H1 (cell line): ENCODE results near the gene POU3F1. TPM values are rescaled to one million over a fixed set of nuclear protein-coding genes. Genes with fewer than 3 reads are reported as not detected.

ENCODE experiments used
- CTCF ChIA-PET: fragments of 300-600 bp; sonication (Branson Sonifier 250); formaldehyde crosslinking; loops from one replicate; lab custom pipeline; 2021; ENCODE audit not compliant: partially characterized antibody; lab: Charles Lee
- POLR2A ChIA-PET: fragments of 300-600 bp; sonication (Branson Sonifier 250); formaldehyde crosslinking; loops from one replicate; lab custom pipeline; 2021; ENCODE audit warnings: inconsistent platforms; ENCODE audit not compliant: partially characterized antibody; lab: Charles Lee
- DNase-seq, 2 experiments: peaks; one replicate each; pipeline versions ENCODE4 v3.0.0 to v3.0.0-alpha.2; 2010 to 2022; ENCODE audit warnings: low spot score in 2 of 2, low read depth in 1 of 2, mixed read lengths in 1 of 2
- FAIRE-seq: peaks from 2 replicates; lab custom pipeline; 2011; peaks lifted over from hg19 to GRCh38; lab: Jason Lieb, UNC
- H2AFZ ChIP-seq: 2 replicates; pipeline ENCODE4 v1.8.1; 2012; ENCODE audit warnings: low read length, inconsistent platforms
- H2AK5ac ChIP-seq: 2 replicates; pipeline ENCODE4 v1.6.1; 2013; ENCODE audit warnings: low read depth, low read length
- H2BK120ac ChIP-seq: replicated peaks from 2 replicates; pipeline ENCODE3; 2013; ENCODE audit warnings: low read depth, low read length, inconsistent platforms
- H2BK12ac ChIP-seq: 2 replicates; pipeline ENCODE4 v1.6.1; 2013; ENCODE audit warnings: low read depth, low read length
- H2BK15ac ChIP-seq: 2 replicates; pipeline ENCODE4 v1.6.1; 2013; ENCODE audit warnings: low read length
- H2BK20ac ChIP-seq: 2 replicates; pipeline ENCODE4 v1.6.1; 2013; ENCODE audit warnings: low read length
- H2BK5ac ChIP-seq: 2 replicates; pipeline ENCODE4 v1.6.1; 2013; ENCODE audit warnings: low read depth, low read length
- H3K14ac ChIP-seq: 2 replicates; pipeline ENCODE4 v1.6.1; 2013; ENCODE audit warnings: inconsistent platforms; ENCODE audit not compliant: insufficient read length
- H3K18ac ChIP-seq: 2 replicates; pipeline ENCODE4 v1.6.1; 2013; ENCODE audit warnings: low read length; ENCODE audit errors: extremely low read depth
- H3K23ac ChIP-seq: 2 replicates; pipeline ENCODE4 v1.6.1; 2013; ENCODE audit warnings: inconsistent platforms; ENCODE audit not compliant: insufficient read length
- H3K23me2 ChIP-seq: 2 replicates; pipeline ENCODE4 v1.6.1; 2013; ENCODE audit warnings: low read depth, low read length
- H3K27ac ChIP-seq: 2 replicates; pipeline ENCODE4 v1.6.1; 2011; ENCODE audit warnings: low read depth, low read length, inconsistent platforms
- H3K27me3 ChIP-seq, 4 experiments: replicated peaks in 1 of 4; 1 replicate in 1 of 4; 2 replicates in 3 of 4; pipeline versions ENCODE4 v1.6.1 to v1.8.1; 2011 to 2013; ENCODE audit warnings: low read length in 3 of 4, mild to moderate bottlenecking in 3 of 4, inconsistent platforms in 2 of 4, mixed read lengths in 2 of 4, moderate library complexity in 1 of 4; ENCODE audit not compliant: control insufficient read depth in 3 of 4, insufficient read depth in 3 of 4; ENCODE audit errors: extremely low read depth in 1 of 4
- H3K36me3 ChIP-seq, 4 experiments: 2 replicates each; pipeline versions ENCODE4 v1.6.1 to v1.8.1; 2011 to 2013; ENCODE audit warnings: mild to moderate bottlenecking in 4 of 4, low read length in 3 of 4, moderate library complexity in 2 of 4, control low read depth in 1 of 4, inconsistent platforms in 1 of 4; ENCODE audit not compliant: insufficient read depth in 4 of 4, control insufficient read depth in 2 of 4
- H3K4ac ChIP-seq: replicated peaks from 2 replicates; pipeline ENCODE3; 2013; ENCODE audit warnings: low read length, low read depth, mixed read lengths, inconsistent platforms; ENCODE audit not compliant: insufficient read length
- H3K4me1 ChIP-seq, 4 experiments: replicated peaks in 1 of 4; 1 replicate in 1 of 4; 2 replicates in 3 of 4; pipeline versions ENCODE4 v1.6.1 to v1.8.1; 2011 to 2013; ENCODE audit warnings: low read length in 3 of 4, inconsistent platforms in 2 of 4, mixed read lengths in 1 of 4; ENCODE audit not compliant: insufficient read depth in 4 of 4, control insufficient read depth in 3 of 4
- H3K4me2 ChIP-seq, 2 experiments: 2 replicates each; pipeline versions ENCODE4 v1.6.1 to v1.8.1; 2011 to 2013; ENCODE audit warnings: low read depth in 2 of 2, low read length in 2 of 2, control low read depth in 1 of 2, inconsistent platforms in 1 of 2, mild to moderate bottlenecking in 1 of 2; ENCODE audit not compliant: insufficient read depth in 1 of 2
- H3K4me3 ChIP-seq, 4 experiments: fragments of 200-600, 300-600 bp in 1 of 4; sonication (generic), shearing (Covaris generic), sonication (Bioruptor Twin) in 1 of 4; 2 replicates each; pipeline versions ENCODE4 v1.5.1 to v1.8.1; 2011 to 2016; ENCODE audit warnings: low read length in 4 of 4, low read depth in 3 of 4, control low read depth in 2 of 4, inconsistent platforms in 2 of 4, mild to moderate bottlenecking in 2 of 4, mixed read lengths in 1 of 4, moderate library complexity in 1 of 4; ENCODE audit not compliant: insufficient read depth in 2 of 4; ENCODE audit errors: extremely low read depth in 1 of 4
- H3K56ac ChIP-seq: replicated peaks from 2 replicates; pipeline ENCODE3; 2013; ENCODE audit warnings: low read depth, mild to moderate bottlenecking, mixed read lengths, low read length, inconsistent platforms; ENCODE audit not compliant: insufficient read length
- H3K79me1 ChIP-seq: 2 replicates; pipeline ENCODE4 v1.6.1; 2013; ENCODE audit warnings: low read depth, low read length, control low read depth
- H3K79me2 ChIP-seq, 2 experiments: 2 replicates each; pipeline versions ENCODE4 v1.6.1 to v1.8.1; 2012 to 2013; ENCODE audit warnings: low read length in 2 of 2, mild to moderate bottlenecking in 2 of 2, inconsistent platforms in 1 of 2; ENCODE audit not compliant: insufficient read depth in 2 of 2, control insufficient read depth in 1 of 2
- H3K9ac ChIP-seq, 4 experiments: replicated peaks in 1 of 4; 1 replicate in 1 of 4; 2 replicates in 3 of 4; pipeline versions ENCODE4 v1.6.1 to v1.8.1; 2011 to 2013; ENCODE audit warnings: low read depth in 3 of 4, low read length in 3 of 4, control low read depth in 2 of 4, mild to moderate bottlenecking in 2 of 4, moderate library complexity in 2 of 4, inconsistent platforms in 1 of 4; ENCODE audit errors: extremely low read depth in 1 of 4
- H3K9me3 ChIP-seq, 2 experiments: 2 replicates each; pipeline versions ENCODE4 v1.6.1 to v1.8.1; 2012 to 2013; ENCODE audit warnings: mild to moderate bottlenecking in 2 of 2, moderate library complexity in 2 of 2, control low read depth in 1 of 2, inconsistent platforms in 1 of 2, low read depth in 1 of 2, low read length in 1 of 2, mixed read lengths in 1 of 2; ENCODE audit not compliant: insufficient read depth in 2 of 2
- H4K20me1 ChIP-seq, 2 experiments: replicated peaks in 1 of 2; 2 replicates each; pipeline versions ENCODE3 to v1.8.1; 2011 to 2013; ENCODE audit warnings: inconsistent platforms in 2 of 2, low read length in 2 of 2, mild to moderate bottlenecking in 1 of 2; ENCODE audit not compliant: insufficient read depth in 2 of 2, control insufficient read depth in 1 of 2
- H4K5ac ChIP-seq: 2 replicates; pipeline ENCODE4 v1.6.1; 2013; ENCODE audit warnings: low read length, low read depth, mixed read lengths, inconsistent platforms; ENCODE audit not compliant: insufficient read length
- H4K8ac ChIP-seq: 2 replicates; pipeline ENCODE4 v1.8.0; 2013; ENCODE audit warnings: mild to moderate bottlenecking, moderate library complexity, low read length, inconsistent platforms; ENCODE audit not compliant: insufficient read depth; ENCODE audit errors: extremely low read depth
- H4K91ac ChIP-seq: replicated peaks from 2 replicates; pipeline ENCODE3; 2013; ENCODE audit warnings: low read length, mixed read lengths, inconsistent platforms; ENCODE audit not compliant: insufficient read length
- CHD1 ChIP-seq: IDR thresholded peaks from 2 replicates; pipeline ENCODE4 v1.6.1; 2012; ENCODE audit warnings: low read depth, low read length, improper control_type of control experiment
- GTF2F1 ChIP-seq: IDR thresholded peaks from 2 replicates; pipeline ENCODE4 v1.6.1; 2012; ENCODE audit warnings: low read depth, low read length, improper control_type of control experiment, borderline replicate concordance
- JUN ChIP-seq: IDR thresholded peaks from 2 replicates; pipeline ENCODE4 v1.6.1; 2011; ENCODE audit warnings: low read depth, mild to moderate bottlenecking, improper control_type of control experiment, low read length
- JUND ChIP-seq: IDR thresholded peaks from 2 replicates; pipeline ENCODE4 v1.6.1; 2011; ENCODE audit warnings: mild to moderate bottlenecking, improper control_type of control experiment, low read length
- KDM4A ChIP-seq: IDR thresholded peaks from one replicate; pipeline ENCODE4 v1.7.1; 2012; ENCODE audit warnings: low read depth, mild to moderate bottlenecking, moderate library complexity, low read length, inconsistent platforms; ENCODE audit not compliant: severe bottlenecking
- POLR2A ChIP-seq, 2 experiments: IDR thresholded peaks; 1 replicate in 1 of 2; 2 replicates in 1 of 2; pipeline ENCODE4 v1.6.1; 2011; ENCODE audit warnings: low read depth in 2 of 2, low read length in 2 of 2, mild to moderate bottlenecking in 2 of 2; ENCODE audit errors: control extremely low read depth in 1 of 2
- POU5F1 ChIP-seq: IDR thresholded peaks from 2 replicates; pipeline ENCODE4 v1.6.1; 2011; ENCODE audit warnings: low read depth, mild to moderate bottlenecking, low read length, moderate library complexity
- RAD21 ChIP-seq, 2 experiments: IDR thresholded peaks in 1 of 2; conservative IDR thresholded peaks in 1 of 2; 2 replicates each; pipeline ENCODE4 v1.6.1; 2011; ENCODE audit warnings: low read depth in 2 of 2, low read length in 2 of 2, improper control_type of control experiment in 1 of 2, inconsistent platforms in 1 of 2, mild to moderate bottlenecking in 1 of 2, moderate library complexity in 1 of 2
- SIN3A ChIP-seq, 2 experiments: IDR thresholded peaks in 1 of 2; conservative IDR thresholded peaks in 1 of 2; 2 replicates each; pipeline ENCODE4 v1.6.1; 2011 to 2012; ENCODE audit warnings: low read length in 2 of 2, improper control_type of control experiment in 1 of 2, low read depth in 1 of 2, mild to moderate bottlenecking in 1 of 2
- SIX5 ChIP-seq: IDR thresholded peaks from 2 replicates; pipeline ENCODE4 v1.6.1; 2011; ENCODE audit warnings: mild to moderate bottlenecking, low read depth, low read length
- SP2 ChIP-seq: IDR thresholded peaks from 2 replicates; pipeline ENCODE4 v1.6.1; 2012; ENCODE audit warnings: mild to moderate bottlenecking, low read length, inconsistent platforms
- SP4 ChIP-seq: IDR thresholded peaks from 2 replicates; pipeline ENCODE4 v1.6.1; 2012; ENCODE audit warnings: low read length, inconsistent platforms
- WGBS, 2 experiments: shearing (Covaris generic) in 1 of 2; methylation state at CpG; one replicate each; pipeline versions ENCODE4 v1.1.6 to v1.1.7; 2013 to 2015; ENCODE audit warnings: low lambda C conversion rate in 2 of 2, mixed read lengths in 2 of 2, inconsistent platforms in 1 of 2, low coverage in 1 of 2, missing lambda C conversion rate in 1 of 2; ENCODE audit not compliant: insufficient replicate concordance in 2 of 2, insufficient coverage in 1 of 2, insufficient read length in 1 of 2; ENCODE audit errors: extremely low coverage in 1 of 2, missing lambda C conversion rate in 1 of 2; 5-methylcytosine and 5-hydroxymethylcytosine counted together
- polyA plus RNA-seq, 7 experiments: library from polyadenylated mRNA; depleted of rRNA in 3 of 7; stranded (reverse) in 5 of 7; unstranded in 2 of 7; fragments of >200 nt in 5 of 7; fragments of 200-250 nt in 2 of 7; gene quantifications; 1 replicate in 5 of 7; 2 replicates in 1 of 7; 4 replicates in 1 of 7; pipeline versions ENCODE4 v1.2.1 to v1.2.3, GENCODE V29; 2011 to 2013; ENCODE audit warnings: missing spikeins in 2 of 7, mixed read lengths in 2 of 7
- total RNA-seq: library from RNA; stranded (reverse); fragmentation: NEBNext Ultra II Directional; extraction: Animal tissue kit (Norgen Biotek cat#: 25700); gene quantifications from 2 replicates; pipeline ENCODE4 v1.2.1, GENCODE V29; 2021

POU3F1 gene
- total and polyA plus RNA-seq, 2 of the 8 experiments (the other 6 are each of a cell fraction or from before 2014, with no cell fraction given), result 4.2 to 10.8 TPM

DNA sequence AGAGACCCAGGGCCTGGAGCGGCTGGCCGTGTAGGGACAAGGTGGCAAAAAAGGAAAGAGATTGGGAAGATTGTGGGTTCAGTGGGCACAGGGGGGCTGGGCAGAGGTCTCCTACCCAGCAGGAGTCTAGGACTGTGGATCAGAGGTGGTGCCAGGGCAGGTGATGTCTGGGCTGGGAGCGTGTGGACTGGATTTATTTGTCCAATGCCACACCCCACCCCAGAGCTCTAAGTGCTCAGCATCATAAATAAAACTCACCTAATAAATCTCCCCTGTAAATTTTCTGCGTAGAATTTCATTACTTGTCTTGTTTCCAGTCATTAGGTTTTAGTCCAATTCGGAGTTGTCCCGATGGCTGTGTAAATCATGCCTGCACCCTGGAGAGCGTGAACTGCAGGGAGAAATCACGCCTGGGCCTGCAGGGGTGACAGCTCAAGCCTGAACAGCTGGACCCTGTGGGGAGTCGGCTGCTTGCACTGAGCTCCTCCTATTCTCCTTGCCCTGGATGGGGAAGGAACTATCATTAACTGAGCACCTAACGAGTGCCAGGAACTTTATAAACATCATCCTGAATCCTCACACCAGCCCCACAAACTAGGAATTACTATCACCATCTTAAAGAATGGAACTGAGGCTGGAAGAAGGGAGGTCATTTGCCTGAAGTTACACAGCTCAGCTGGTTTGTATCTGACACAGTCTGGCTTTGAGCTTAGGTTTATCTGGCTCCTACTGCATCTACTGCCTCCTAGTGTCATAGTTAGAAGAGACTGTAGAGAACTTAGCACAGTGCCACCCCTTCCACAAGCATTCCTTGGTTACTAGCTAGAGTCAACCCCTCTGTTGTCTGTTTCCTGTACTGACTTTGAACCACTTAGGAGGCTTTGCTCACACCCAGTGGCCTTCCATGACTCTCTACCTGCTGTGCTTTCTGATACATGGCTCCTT, 25.0 kb upstream of the POU3F1 start:
- H4K20me1 ChIP-seq, result peaks cover 0 to 7% of the 10 kb centered on the region in 2 experiments
- H3K23me2 ChIP-seq, result no peaks in the 10 kb centered on the region; the same call in 1 of the 2 replicates
- ChIA-PET CTCF (interaction anchor here (0.5 to 11.2 kb wide), 41 partner anchors 11 to 1708 kb away, joined by 3 to 212 read pairs (median 4); partner anchors contain the start of gene POU3F1), POLR2A (interaction anchor here (1.0 to 2.2 kb wide), 6 partner anchors 12 to 360 kb away, joined by 3 to 9 read pairs (median 4); no protein-coding TSS in a partner anchor)
- H2BK15ac ChIP-seq, result no peak overlapping the region
- no peaks in the 10 kb centered on the region for H3K36me3 ChIP-seq
- H2BK120ac ChIP-seq, result no peak overlapping the region
- no peak overlapping the region for H3K4me2 ChIP-seq
- no peak overlapping the region for H3K56ac ChIP-seq
- no peaks in the 10 kb centered on the region for H3K79me2 ChIP-seq
- H3K18ac ChIP-seq, result no peak overlapping the region
- H4K8ac ChIP-seq, result no peak overlapping the region
- peak overlapping the region; percentile 52; the same call in 1 of the 2 replicates for H2BK20ac ChIP-seq
- no peak overlapping the region for H4K5ac ChIP-seq
- peaks cover 4% of the 10 kb centered on the region; the same call in 1 of the 2 replicates for H3K79me1 ChIP-seq
- FAIRE-seq (peak; percentile 93), DNase-seq (no peak)
- H3K4ac ChIP-seq, result no peak overlapping the region
- H2BK5ac ChIP-seq, result no peak overlapping the region
- H3K9me3 ChIP-seq, result no peaks in the 10 kb centered on the region
- H2AFZ ChIP-seq, result no peak overlapping the region
- H2BK12ac ChIP-seq, result no peak overlapping the region
- H4K91ac ChIP-seq, result no peak overlapping the region
- H2AK5ac ChIP-seq, result no peak overlapping the region
- 84% methylated on average over 10 of the region's 10 CpGs; no CpG with 5 or more reads in 1 of the 2 experiments for WGBS, 2 experiments
- no peak overlapping the region for H3K27ac ChIP-seq
- H3K14ac ChIP-seq, result no peak overlapping the region
- H3K4me1 ChIP-seq, result peaks cover 4 to 20% (median 15%) of the 10 kb centered on the region in 4 experiments
- H3K27me3 ChIP-seq, result no peaks in the 10 kb centered on the region
- no peak overlapping the region for H3K23ac ChIP-seq
- no peak overlapping the region for H3K9ac ChIP-seq
- no peak overlapping the region for H3K4me3 ChIP-seq
- TF ChIP-seq POU5F1 (no peak), POLR2A (IDR thresholded peaks at IDR 0.05; ENCODE audit: control extremely low read depth in 1 of 2, low read depth in 2 of 2, low read length in 2 of 2) (no peak), SIN3A (conservative IDR thresholded peaks at IDR 0.05 in 1 of 2, IDR thresholded peaks at IDR 0.05 in 1 of 2; ENCODE audit: low read depth in 1 of 2, low read length in 2 of 2) (0 out of 4 replicates have a peak, but pooled peaks have one; percentile 42 to 52), SP4 (no peak), KDM4A (no peak), JUN (no peak), RAD21 (IDR thresholded peaks at IDR 0.05 in 1 of 2, conservative IDR thresholded peaks at IDR 0.05 in 1 of 2; ENCODE audit: low read depth in 2 of 2, low read length in 2 of 2) (peak; percentile 49 to 67), SIX5 (no peak), GTF2F1 (no peak), SP2 (no peak), CHD1 (no peak), JUND (no peak)
